Left ventricle myocardium inferior (tissue), 1 donor: Measurements from ENCODE around the gene CDK14. TPM values are rescaled to one million over a fixed set of nuclear protein-coding genes. Genes with fewer than 3 reads are reported as not detected.

Experiments used
- DNase-seq: peaks from one replicate; pipeline ENCODE4 v3.0.0-alpha.2; 2020
- H3K27ac ChIP-seq: fragments of 200-600 bp; replicated peaks from 2 replicates; pipeline ENCODE4 v1.8.0; 2021
- H3K27me3 ChIP-seq: fragments of 200-600 bp; 2 replicates; pipeline ENCODE4 v1.8.0; 2021; ENCODE audit warnings: low read depth
- H3K36me3 ChIP-seq: fragments of 200-600 bp; 2 replicates; pipeline ENCODE4 v1.8.0; 2021
- H3K4me1 ChIP-seq: fragments of 200-600 bp; 2 replicates; pipeline ENCODE4 v1.8.0; 2021
- H3K4me3 ChIP-seq: fragments of 200-600 bp; 2 replicates; pipeline ENCODE4 v1.8.0; 2021; ENCODE audit warnings: mild to moderate bottlenecking, moderate library complexity
- H3K9me3 ChIP-seq: fragments of 200-600 bp; replicated peaks from 2 replicates; pipeline ENCODE4 v1.8.0; 2021
- CTCF ChIP-seq: fragments of 200-600 bp; IDR thresholded peaks from 2 replicates; pipeline ENCODE4 v1.8.0; 2021; ENCODE audit warnings: antibody characterized with exemption, mild to moderate bottlenecking, borderline replicate concordance
- intact Hi-C: fragments of 100-400 bp; cut with micrococcal nuclease; formaldehyde crosslinking; loops from one replicate; pipeline ENCODE4 v1.11.0; 2022
- total RNA-seq: library from RNA; stranded (reverse); fragmentation: NEBNext Ultra II Directional; extraction: Animal tissue kit (Norgen Biotek cat#: 25700); gene quantifications from one replicate; pipeline ENCODE4 v1.2.1, GENCODE V29; 2021
- donor health status: DM: no; HTN: yes; CAD: no; lungs with severe emphysema.

The CDK14 gene
- total RNA-seq, 1 donor from 2014 or later = 18.7 TPM

GRCh38 chr7:91251877-91252276, 655.8 kb downstream of the CDK14 start:
- H3K36me3 ChIP-seq = no peaks in the 10 kb centered on the region
- no peaks in the 10 kb centered on the region for H3K27me3 ChIP-seq
- no peak for TF ChIP-seq CTCF
- no peak overlapping the region for H3K27ac ChIP-seq
- no peaks in the 10 kb centered on the region for H3K4me1 ChIP-seq
- peaks cover 19% of the 10 kb centered on the region for H3K9me3 ChIP-seq
- DNase-seq = no peak
- intact Hi-C loops = no loop called here
- H3K4me3 ChIP-seq = no peak overlapping the region

Other genes with a start within 250 kb of the CDK14 start
- gene GTPBP10, start 249.6 kb upstream of the CDK14 start, total RNA-seq = 24.2 TPM
- 40.3 TPM for gene CLDN12, start 192.9 kb upstream of the CDK14 start, total RNA-seq
- not detected for gene PTTG1IP2, start 126.7 kb upstream of the CDK14 start, total RNA-seq